Prostate gland (tissue), 2 donors: ENCODE data around the gene ZFYVE27.

Experiments
- POLR2A ChIP-seq: fragments of 450-650 bp; IDR thresholded peaks from one replicate; pipeline ENCODE4 v1.6.1; 2016; ENCODE audit warnings: antibody characterized with exemption, mild to moderate bottlenecking
- TF ChIP-seq, protein P1 (sequence below), 4 experiments: fragments of 200-600 bp in 2 of 4; fragments of 450-650 bp in 2 of 4; sonication (generic) in 2 of 4; IDR thresholded peaks; 1 replicate in 3 of 4; 2 replicates in 1 of 4; pipeline ENCODE4 v1.5.1; 2016 to 2019; ENCODE audit warnings: antibody characterized with exemption in 4 of 4, mild to moderate bottlenecking in 2 of 4, moderate library complexity in 2 of 4

DNA sequence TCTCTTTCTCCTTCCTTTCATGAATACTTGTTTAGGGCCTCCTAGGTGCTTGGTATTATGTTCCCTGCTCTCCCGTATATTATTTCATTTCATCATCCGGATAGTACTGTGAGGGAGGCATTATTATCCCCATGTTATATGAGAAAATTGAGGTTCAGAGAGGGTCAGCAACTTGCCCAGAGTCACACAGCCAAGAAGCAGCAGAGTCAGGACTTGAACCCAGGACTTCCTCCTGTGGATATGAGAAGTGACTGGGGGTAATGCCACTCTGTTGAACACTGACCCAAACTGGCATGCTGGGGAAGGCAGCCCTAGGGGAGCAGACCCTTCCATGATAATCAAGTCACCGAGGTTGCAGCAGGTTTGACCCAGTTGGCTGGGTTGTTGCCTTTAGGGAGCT, 43.0 kb downstream of the ZFYVE27 start:
- TF ChIP-seq POLR2A = no peak
- TF ChIP-seq, protein P1, sequence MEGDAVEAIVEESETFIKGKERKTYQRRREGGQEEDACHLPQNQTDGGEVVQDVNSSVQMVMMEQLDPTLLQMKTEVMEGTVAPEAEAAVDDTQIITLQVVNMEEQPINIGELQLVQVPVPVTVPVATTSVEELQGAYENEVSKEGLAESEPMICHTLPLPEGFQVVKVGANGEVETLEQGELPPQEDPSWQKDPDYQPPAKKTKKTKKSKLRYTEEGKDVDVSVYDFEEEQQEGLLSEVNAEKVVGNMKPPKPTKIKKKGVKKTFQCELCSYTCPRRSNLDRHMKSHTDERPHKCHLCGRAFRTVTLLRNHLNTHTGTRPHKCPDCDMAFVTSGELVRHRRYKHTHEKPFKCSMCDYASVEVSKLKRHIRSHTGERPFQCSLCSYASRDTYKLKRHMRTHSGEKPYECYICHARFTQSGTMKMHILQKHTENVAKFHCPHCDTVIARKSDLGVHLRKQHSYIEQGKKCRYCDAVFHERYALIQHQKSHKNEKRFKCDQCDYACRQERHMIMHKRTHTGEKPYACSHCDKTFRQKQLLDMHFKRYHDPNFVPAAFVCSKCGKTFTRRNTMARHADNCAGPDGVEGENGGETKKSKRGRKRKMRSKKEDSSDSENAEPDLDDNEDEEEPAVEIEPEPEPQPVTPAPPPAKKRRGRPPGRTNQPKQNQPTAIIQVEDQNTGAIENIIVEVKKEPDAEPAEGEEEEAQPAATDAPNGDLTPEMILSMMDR (IDR thresholded peaks at IDR 0.05) = no peak
